GM21526 (cell line): ENCODE measurements around the gene ABCA7.

Experiments used
- ATAC-seq: cut with Tn5 transposase; IDR thresholded peaks from one replicate; pipeline ENCODE4 v1.9.1; 2021; ENCODE audit warnings: moderate library complexity; ENCODE audit not compliant: unreplicated experiment, low FRiP score

ABCA7 gene

DNA sequence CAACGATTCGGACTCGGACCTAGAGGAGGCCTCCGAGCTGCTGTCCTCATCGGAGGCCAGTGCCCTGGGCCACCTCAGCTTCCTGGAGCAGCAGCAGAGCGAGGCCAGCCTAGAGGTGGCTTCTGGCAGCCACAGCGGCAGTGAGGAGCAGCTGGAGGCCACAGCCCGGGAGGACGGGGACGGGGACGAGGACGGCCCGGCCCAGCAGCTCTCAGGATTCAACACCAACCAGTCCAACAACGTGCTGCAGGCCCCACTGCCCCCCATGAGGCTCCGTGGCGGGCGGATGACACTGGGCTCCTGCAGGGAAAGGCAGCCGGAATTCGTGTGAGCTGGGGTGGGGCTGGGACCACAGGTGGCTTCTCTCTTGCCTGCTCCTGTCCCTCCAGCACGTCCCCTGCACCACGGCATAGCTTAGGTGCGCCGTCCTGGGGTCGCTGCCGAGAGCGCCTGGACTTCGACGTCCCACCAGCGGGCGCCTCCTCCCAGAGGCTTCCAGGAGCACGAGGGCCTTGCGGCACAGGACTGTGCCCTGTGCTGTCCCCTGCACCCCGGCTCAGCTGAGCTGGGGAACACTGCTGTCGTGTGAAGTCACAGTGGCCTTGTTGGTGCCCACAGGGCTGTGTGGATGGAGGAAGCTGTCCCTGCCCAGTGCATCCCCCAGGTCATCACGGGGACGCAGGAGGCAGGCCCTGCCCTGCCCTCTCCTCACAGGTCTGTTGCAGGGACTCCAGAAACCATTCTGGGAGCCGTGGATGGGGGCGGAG is 46.0 kb downstream of the ABCA7 start:
- no peak for ATAC-seq

DNA sequence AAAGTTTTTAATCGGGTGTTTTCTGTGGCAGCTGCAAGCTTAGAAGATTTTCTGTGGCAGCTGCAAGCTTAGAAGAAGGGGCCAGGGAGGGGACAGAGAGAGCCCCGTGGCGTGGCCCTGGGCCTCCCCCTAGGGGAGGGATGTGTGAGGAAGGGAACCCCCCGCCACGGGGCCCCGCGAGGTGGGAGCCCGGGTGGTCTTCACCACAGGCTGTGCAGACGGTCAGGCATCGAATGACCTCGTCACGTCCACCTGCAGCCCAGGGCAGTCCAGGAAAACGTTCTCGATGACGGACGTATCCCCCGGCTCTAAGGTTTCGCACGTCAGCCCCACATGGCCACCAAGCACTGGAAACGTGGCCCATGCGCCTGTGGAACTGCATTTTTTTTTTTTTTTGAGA is 46.7 kb downstream of the ABCA7 start:
- ATAC-seq = no peak

DNA sequence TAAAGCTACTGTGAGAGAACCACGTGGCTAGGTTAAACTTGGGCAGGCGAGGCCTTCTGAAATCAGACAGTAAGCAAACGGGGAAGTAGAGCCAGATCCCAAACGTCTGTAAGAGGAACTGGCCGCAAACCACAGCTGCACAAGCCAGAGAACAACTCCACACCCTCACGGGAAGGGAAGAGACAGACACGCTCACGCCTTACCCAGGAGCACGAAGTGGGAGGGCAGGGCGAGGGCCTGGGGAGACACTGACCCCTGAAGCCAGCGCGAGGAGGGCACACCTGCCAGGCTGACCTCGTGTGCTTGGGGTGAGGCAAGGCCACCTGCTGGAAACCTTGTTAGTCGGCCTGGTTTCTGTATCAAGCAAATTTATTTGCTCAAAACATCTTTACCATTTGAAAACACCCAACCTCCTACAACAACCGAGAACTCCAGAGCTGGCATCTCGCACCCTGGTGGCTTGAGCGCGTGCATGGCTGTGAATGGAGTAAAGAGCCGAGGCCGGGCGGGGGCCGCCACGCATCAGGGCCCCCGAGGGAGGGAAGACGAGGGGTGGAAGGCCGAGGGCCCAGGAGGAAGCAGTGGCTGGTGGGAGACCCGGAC is 48.0 kb downstream of the ABCA7 start:
- ATAC-seq = no peak

DNA sequence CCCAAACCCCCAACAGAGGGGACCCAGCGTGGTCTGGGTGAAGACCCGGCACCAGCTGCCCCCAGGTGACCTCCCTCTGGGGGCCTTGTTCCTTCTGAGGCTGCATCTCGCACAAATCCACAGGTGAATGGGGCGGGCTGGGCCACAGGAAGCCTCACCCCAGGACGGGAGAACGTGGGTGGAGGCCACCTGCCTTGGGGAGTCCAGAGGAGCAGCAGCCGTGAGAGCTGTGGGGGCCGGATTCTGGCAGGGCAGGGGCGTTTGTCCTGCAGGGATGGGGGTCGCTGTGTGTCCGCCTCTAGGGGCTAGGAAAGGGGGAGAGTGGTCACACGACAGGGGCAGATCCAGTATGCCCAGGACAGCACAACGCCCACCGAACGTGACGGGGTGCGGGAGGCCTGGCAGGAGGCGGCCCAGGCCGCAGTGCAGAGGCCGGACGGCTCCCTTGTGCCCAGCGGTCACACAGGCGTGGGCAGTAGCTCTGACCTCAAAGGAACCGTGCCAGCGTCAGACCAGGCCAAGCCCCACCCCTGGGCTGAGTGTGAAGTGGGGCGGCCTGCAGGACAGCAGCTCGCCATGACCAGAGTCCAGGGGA is 48.6 kb downstream of the ABCA7 start:
- ATAC-seq = no peak

DNA sequence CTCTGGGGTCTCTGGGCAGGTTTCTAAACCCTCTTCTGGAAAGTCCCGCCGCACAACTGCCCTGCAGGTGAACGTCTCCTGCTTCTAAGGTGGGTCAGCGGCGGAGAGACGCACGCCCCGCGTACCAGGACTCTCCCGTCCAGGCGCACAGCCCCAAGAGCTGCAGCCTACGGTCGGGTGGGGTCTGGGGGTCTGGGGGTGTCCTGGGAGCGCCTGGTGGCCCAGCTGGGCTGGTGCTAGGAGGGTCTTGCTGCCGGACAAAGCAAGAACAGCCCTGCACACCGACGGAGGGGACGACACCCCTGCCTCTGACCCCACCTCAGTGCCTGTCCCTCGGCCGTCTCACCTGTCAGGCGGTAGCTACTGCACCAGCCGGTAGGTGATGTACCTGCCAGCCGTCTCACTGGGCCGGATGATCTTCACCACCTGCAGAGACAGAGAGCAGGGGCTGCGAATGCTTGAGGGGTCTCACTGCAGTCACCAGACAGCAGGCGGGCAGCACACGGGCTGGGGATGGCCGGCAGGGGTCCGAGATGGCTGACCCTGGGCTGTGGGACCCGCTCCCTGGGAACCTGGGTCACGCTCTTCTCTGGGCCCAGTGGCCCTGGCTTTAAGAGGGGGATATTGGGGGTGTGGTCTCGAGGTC is 49.3 kb downstream of the ABCA7 start:
- ATAC-seq = no peak

DNA sequence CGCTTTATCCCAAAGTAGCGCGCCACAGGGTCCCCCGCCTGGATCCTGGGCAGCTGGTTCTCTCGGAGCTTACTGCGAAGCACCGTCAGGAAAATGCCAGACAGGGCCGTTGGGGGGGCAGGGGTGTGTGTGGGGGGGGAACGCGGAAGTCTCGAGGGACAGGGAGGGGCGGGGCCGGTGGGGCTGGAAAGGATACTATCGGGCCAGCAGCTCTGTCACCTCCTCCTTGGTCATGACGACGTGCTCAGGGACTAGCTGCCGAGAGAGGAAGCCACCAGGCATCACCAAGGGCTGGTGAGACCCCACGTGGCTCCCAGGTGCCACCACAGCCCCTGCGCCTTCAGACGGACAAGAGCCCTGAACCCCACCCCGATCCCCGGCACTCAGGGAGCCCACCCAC is 50.0 kb downstream of the ABCA7 start:
- no peak for ATAC-seq

DNA sequence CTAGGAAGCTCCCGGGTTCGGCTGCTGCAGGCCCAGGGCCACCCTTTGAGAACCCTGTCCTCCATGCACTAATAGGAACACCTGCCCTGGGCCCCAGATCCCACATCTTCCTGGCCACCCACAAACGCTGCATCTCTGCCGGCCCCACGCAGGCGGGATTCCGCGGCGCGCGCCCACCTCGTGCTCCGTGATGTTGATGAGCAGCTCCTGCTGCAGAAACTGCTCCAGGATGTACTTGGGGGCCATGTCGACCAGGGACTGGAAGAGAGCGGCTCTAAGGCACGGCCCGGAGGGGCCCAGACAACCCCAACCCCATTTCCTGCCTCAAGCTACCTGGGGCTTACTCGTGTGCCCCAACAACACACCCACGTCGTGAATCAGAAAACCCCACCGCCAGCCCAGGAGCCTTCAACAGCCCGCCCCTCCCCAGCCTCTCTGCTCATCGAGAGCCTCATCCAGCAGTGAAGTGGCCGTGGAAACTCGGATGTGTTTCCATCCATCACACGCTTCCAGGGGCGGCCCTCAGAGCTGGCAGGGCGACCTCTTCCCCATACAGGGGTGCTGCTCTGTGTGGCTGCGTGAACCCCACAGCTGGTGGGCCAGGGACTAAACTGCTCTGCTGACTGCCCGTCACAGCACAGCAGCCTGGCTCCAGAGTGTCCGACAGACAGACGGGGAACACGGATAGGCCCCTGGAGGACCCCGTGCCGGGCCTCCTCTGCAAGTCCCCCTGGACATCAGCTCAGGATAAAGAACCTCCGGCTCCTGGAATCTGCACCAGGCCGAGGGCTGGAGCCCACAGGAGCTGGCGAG is 51.0 kb downstream of the ABCA7 start:
- no peak for ATAC-seq

DNA sequence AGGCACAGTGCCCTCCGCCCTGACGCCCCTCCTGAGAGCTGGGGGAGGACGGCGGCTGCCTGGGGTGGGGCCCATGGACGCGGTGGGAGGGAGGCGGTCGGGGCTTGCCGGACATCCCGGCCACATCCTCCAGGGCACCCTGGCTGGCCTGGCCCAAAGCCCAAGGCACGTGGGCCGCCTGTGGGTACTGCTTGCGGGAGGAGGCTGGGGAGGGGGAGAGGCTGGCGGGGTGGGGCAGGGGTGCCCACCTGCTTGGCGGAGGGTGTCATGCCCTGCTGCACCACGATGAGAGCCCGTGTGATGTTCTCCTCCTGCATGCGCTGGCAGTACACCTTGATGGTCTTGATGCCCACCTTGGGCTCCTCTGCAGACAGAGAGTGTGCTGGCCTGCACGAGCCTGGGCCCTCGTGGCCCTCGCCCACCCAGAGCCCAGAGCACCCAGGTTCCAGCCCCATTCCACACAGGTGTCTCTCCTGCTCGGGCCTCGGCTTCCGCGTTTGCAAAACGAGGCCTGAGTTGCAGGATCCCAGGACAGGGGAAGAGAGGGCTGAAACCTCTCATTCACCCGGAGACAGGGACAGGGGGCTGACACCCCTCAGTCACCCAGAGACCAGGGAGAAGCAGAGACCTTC is 51.8 kb downstream of the ABCA7 start:
- no peak for ATAC-seq

DNA sequence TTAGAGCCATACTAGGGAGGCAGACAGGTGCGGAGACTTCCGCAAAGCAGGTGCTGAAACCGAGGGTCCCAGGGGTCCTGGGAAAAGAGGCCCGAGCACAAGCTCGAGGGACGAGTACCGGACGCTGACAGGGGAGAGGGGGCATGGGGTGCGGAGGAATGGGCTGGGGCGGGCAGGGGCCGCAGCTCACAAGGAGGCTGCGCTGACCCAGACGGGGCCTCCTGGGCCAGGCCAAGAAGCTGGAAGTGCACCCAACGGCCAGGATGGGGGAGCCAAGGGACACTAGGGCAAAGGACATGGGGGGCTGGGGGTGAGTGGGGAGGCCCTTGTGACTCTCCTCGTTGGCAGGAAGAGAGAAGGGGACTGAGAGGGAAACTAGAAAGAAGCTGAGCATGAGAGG is 53.4 kb downstream of the ABCA7 start:
- no peak for ATAC-seq

DNA sequence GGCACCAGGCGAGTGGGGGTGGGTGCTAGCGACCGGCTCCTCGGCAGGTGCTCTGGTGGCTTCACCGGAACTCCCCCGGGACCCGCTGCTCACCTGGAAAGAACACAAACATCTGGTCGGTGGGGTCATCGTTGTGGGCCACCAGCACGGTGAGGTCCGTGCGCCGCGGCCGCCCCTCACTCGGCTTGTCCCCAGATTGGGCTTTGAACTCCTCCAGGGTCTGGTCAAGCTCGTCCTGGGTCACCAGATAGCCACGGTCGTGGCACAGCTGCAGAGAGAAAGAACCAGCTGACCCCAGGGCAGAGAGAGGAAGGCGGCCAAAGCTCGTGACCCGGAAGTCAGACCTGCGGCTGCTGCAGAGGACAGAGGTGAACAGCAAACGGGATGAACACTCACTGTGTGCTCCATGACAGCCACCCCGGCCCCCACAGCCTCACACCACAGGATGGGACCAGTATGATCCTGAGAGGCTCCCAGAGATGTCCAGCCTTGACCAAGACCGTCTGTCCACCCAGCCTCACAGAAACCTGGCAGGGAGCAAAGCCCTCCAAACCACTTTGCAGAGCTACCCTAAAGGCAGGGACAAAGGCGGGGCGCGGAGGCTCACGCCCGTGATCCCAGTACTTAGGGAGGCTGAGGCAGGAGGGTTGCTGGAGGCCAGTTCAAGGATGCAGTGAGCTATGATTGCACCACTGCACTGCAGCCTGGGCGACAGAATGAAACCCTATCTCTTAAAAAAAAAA is 54.1 kb downstream of the ABCA7 start:
- ATAC-seq = no peak

DNA sequence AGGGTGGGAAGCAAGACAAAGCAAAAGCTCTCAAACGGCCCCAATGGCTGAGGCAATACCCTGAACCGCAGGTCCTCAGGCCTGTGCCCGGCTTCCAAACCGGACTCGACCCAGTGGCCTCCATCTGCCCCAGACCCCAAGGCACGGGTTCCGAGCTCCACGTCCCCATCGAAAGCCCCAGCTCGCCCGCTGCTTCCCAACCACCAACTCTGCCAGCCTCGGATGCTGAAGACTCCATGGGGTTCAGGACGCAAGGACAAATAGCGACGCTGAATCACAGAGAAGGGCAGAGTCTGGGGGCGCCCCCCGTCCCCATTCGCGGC is 54.7 kb downstream of the ABCA7 start:
- no peak for ATAC-seq

DNA sequence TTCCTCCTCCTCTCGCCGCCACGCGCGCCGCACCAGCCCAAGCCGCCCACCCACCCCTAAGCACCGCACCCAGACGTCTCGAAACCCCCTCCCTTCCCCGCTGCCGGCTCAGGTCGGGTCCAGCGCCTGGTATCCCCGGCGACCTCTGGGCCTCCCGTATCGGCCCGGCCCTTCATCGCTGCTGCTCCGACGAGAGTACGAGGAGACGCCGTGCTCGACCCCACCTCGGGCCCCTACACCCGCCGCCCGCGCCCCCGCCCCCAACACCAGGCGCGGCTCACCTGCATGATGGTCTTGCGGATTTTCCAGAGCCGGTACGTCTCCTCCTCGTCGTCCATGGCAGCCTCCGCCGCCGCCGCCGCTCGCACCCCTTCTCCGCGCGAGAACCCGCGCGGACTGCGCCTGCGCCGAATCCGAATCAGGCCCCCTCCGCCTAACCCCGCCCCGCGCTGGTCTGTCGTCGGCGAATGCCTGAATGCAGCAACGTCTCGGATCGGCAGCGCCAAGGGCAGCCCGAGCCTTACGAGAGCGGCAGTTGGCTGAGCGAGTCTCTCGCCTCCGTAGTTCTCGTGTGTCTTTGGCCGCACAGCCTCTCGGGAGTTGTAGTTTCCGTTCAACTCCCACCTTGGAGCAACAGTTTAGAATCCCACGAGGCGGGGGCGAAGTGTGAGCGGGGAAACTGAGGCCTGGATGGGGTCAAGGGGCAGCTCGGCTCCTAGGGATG is 55.2 kb downstream of the ABCA7 start, which contains the start of gene POLR2E:
Gene POLR2E (minus strand): TSS at position 398 of the 724 bp plus-strand sequence. CDS start 60 bp downstream, at position 338.
- peak; percentile 74 for ATAC-seq

DNA sequence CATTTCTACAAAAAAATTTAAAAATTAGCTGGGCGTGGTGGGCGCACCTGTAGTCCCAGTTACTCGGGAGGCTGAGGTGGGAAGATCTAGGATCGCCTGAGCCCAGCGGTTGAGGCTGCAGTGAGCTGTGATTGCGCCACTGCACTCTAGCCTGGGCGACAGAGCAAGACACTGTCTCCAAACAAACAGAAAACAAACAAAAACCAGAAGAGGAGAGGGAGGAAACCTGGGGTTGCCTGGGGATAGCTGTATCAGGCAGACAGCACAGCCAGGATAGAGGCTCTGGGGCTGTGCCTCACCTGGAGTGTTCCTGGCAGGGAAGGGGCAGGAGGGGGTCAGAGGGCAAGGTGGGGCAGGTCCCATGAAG is 57.9 kb downstream of the ABCA7 start:
- no peak for ATAC-seq

DNA sequence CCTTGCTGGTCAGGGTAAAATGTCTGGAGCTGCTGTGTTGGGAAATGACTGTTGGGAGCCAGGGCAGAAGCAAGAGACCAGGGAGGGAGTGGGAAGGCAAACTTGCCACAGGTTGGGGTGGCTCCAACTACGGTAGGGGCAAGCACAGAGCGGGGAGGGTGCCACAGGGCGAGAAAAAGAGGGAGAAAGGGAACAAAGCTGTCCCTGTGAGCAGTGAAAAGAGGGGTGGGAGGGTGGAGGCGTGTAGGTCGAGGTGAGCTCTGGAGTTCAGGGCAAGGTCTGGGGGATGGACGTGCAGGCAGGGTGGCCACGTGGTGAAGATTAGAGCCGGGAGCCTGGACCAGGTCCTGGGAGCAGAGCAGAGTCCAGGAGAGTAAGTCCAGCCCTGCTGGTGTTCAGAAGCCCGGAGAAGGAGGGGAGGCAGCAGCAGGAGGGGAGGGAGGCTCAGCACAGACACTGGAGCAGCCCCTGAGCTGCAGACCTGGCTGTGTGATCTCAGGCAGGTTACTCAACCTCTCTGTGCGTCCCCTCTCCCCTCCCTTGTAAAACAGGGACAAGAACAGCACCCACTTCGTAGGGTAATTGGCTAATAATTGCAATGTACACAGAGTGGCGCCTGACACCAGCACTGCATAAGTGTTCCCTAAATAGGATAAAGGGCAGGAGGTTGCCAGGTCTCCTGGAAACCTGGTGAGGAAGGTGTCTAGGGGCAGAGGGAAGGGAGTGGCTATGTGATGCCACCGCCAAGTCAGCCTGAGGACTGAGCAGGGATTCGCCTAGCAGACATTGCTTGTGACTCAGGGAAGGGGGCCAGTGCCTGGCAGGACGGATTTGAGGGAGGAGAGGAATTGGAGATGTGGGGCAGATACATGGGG is 58.5 kb downstream of the ABCA7 start:
- no peak for ATAC-seq

DNA sequence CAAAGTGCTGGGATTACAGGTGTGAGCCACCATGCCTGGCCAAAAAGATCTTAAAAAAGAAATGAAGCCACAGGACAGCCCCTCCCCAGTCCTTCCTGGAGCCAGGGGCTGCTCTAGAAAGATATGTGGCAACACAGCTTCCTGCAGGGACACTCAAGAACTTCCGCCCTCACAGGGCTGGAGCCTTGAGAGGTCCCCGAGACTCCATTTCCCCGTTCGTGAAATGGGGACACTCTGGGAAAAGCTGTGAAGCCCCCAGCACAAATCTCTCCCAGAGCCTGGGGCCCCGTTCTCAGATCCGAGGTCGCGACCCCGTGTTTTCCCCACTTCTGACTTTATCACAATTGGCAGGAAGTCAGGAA is 61.4 kb downstream of the ABCA7 start:
- ATAC-seq = no peak

DNA sequence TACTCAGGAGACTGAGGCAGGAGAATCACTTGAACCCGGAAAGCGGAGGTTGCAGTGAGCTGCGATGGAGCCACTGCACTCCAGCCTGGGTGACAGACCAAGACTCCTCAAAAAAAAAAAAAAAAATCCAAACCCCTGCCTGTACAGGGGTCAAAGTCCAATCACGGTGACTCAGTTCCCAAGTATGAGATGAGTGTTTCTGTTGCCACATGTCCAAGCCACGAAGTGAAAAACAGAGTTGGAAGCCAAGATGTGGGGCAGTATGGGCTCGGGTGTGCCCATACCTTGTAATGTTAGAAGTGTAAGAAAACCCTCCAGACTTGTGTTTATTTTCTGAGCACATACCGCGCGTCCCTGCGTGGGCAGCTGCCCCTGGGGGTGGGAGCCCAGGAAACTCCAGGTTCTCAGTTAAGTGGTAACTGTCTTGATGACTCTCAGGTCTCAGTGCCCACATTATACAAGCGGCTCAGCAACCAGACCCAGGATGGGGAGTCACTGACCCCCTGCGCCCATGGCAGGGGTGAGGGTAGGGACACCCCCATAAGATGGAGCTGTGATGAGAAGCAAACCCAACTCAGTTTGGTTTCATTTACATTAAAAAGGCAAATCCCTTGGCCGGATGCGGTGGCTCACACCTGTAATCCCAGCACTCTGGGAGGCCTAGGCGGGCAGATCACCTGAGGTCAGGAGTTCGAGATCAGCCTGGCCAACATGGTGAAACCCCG is 62.7 kb downstream of the ABCA7 start:
- no peak for ATAC-seq

DNA sequence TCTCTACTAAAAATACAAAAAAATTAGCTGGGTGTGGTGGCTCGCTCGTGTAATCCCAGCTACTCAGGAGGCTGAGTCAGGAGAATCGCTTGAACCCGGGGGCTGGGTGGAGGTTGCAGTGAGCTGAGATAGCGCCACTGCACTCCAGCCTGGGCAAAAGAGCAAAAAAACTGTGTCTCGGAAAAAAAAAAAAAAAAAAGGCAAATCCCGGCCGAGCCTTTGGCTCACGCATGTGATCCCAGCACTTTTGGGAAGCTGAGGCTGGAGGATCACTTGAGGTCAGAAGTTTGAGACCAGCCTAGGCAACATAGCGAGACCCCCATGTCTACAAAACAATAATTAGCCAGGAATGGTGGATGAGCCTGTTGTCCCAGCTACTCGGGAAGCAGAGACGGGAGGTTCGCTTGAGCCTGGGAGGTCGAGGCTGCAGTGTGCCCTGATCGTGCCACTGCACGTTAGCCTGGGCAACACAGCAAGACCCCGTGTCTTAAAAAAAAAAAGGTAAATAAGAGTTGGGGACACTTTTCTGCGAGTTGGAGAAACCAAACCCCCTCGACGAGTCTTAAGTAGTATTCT is 63.3 kb downstream of the ABCA7 start:
- ATAC-seq = no peak
